ENCODE results near the gene OR2T11.
"Not testable (repeated sequence)": the region's sequence is repeated elsewhere in the genome, so short reads cannot be mapped to it uniquely, and the experiment has no call there.

OR2T11 gene, protein sequence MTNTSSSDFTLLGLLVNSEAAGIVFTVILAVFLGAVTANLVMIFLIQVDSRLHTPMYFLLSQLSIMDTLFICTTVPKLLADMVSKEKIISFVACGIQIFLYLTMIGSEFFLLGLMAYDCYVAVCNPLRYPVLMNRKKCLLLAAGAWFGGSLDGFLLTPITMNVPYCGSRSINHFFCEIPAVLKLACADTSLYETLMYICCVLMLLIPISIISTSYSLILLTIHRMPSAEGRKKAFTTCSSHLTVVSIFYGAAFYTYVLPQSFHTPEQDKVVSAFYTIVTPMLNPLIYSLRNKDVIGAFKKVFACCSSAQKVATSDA

GRCh38 chr1:248634991-248635390 lies at the start of gene OR2T11:
OR2T11 (minus strand) TSS chr1:248635091; CDS start chr1:248627128, 7,963 bp downstream.
- not testable (repeated sequence) for DNase-seq (ENCODE audit: low read depth in 2 of 2, low spot score in 1 of 2)

DNA sequence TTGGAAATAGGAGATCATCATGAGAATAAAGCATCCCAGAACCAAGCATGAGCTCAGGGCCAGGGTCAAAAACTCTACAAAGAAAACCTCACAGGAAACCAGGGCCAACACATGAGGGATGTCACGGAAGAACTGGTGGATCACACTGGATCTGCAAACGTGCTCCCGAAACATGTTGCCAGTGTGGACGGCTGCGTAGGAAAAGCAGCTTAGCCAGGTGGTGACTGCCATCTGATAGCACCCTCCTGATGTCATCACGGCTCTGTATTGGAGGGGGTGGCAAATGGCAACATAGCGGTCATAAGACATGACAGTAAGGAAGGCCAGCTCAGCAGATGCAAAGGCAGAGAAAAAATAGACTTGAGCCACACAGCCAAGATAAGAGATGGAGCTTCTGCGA lies 46.8 kb upstream of the OR2T11 start:
- no peak for DNase-seq (ENCODE audit: low read depth in 2 of 2, low spot score in 1 of 2)

GRCh38 chr1:248670003-248670402 lies 35.1 kb upstream of the OR2T11 start:
- no peak for DNase-seq (ENCODE audit: low read depth in 2 of 2, low spot score in 1 of 2)

- DNase-seq (ENCODE audit: low read depth in 2 of 2, low spot score in 1 of 2), result not testable (repeated sequence)
These were observed 28.8 kb upstream of the OR2T11 start for GRCh38 chr1:248663453-248664328.

DNA sequence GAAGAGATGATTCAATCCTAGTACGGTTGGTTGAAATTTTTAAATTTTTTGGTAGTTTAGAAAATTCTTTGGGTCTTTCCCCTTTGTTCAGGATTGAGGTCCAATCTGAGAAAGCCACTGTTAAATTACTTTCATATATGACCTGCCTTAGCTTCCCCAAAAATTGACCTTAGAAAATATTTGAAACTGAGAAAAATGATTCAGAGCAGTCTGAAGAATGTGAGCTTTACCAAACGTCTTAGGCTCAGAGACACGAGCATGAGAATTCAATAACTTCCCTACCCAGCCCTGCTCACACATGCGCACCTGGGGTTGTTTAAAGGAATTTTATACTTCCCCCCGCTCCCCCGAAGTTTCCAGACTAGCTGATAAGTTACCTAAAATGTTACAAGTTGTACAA lies 21.9 kb upstream of the OR2T11 start:
- DNase-seq (ENCODE audit: low read depth in 2 of 2, low spot score in 1 of 2), result not testable (repeated sequence)

GRCh38 chr1:248655354-248655753 lies 20.5 kb upstream of the OR2T11 start, which contains the start of gene OR2T27:
OR2T27 (minus strand) TSS chr1:248655528; CDS start chr1:248650884, 4,644 bp downstream.
- not testable (repeated sequence) for DNase-seq (ENCODE audit: low read depth in 2 of 2, low spot score in 1 of 2)

GRCh38 chr1:248648770-248649536 lies 14.1 kb upstream of the OR2T11 start:
- DNase-seq (ENCODE audit: low read depth in 2 of 2, low spot score in 1 of 2), result not testable (repeated sequence)

- not testable (repeated sequence) for DNase-seq (ENCODE audit: low read depth in 2 of 2, low spot score in 1 of 2)
These were observed 10.3 kb upstream of the OR2T11 start, which contains the start of gene OR2T35 for GRCh38 chr1:248645178-248645577. OR2T35 (minus strand) TSS chr1:248645278; CDS start chr1:248639258, 6,020 bp downstream.

DNA sequence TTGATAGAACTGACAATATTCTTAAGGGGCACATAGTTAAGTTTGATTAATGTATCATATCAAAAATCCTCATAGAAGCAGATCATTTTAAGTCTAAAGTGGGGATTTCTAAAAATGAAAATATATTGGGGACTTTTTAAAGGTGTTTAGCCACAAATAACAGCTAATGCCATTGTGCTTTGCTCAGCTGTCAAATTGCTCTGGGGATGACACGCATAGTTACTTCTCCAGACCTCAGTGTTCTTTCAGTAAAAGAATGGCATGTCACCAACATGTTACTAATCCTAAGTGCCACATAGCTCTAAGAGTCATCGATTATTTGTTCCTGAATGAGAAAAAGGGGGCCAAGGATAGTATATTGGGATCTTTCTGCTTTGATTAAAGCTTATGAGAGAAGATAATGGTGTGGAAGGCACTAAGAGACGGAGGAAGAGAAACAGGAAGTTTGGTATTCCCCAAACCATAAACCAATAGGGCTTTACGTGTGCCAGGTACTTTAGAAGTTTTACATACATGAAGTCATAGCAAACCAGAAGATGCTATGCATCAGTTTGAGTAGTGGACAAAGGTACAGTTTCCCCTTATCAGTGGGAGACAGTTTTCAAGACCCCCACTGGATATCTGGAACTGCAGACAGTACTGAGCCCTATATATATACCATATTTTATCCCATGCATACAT lies 8.2 kb upstream of the OR2T11 start:
- DNase-seq (ENCODE audit: low read depth in 2 of 2, low spot score in 1 of 2), result not testable (repeated sequence)

DNA sequence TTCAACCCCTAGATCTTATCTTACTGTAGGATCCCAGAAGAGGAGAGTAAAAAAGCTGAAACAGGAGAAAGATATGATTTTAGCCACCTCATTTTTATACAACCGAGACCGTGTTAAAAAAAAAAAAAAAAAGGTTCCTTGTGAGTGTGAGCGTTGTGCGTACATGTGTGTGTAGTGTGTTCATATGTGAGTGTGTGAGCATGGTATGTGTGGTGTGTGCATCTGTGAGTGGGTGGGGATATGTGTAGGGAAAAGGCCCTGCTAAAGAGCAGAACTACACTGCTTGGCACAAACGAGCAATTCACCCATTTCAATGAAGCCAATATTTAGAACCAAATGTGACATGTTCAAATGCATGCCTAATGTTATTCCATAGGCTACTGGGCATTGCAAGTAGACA lies 6.7 kb upstream of the OR2T11 start:
- not testable (repeated sequence) for DNase-seq (ENCODE audit: low read depth in 2 of 2, low spot score in 1 of 2)

GRCh38 chr1:248640906-248641305 lies 6.0 kb upstream of the OR2T11 start:
- not testable (repeated sequence) for DNase-seq (ENCODE audit: low read depth in 2 of 2, low spot score in 1 of 2)

DNA sequence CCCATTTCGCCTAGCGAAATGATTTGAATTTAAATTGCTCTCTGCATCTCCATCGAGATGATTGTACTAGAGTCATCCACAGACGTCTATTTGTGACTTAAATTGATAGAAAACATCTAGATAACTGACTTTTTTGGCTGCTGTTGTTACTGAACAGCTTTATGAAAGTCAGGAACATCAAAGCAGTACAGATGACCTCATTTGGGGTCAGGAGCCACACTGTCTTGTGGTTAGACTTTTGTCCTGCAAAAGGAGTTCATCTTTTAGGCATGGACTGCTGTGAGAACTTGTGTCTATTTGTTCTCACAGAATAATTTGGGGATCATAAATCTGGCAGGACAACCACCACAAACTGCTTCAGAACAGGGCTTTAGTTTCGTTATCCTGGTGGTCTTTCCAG lies 4.8 kb upstream of the OR2T11 start:
- DNase-seq (ENCODE audit: low read depth in 2 of 2, low spot score in 1 of 2), result not testable (repeated sequence)

DNA sequence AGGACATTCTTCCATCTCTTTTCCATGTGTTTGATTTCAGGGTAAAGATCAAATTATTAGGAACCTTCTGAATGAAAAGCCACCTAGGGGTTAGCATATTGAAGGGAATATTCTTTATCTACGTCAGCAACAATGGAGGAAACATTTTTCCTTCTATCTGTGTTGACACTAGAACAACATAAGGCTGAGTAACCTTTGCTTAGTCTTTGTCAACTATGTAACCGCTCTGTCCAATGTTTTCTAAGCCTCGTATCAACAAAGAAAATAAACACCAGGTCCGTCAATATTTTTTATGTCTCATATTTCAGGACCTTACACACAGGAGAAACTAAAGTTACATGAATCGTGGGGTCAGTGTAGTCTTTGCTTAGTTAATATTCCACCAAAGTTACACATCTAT lies 1.7 kb upstream of the OR2T11 start:
- DNase-seq (ENCODE audit: low read depth in 2 of 2, low spot score in 1 of 2), result not testable (repeated sequence)

- DNase-seq (ENCODE audit: low read depth in 2 of 2, low spot score in 1 of 2), result no peak
These were observed 3.4 kb downstream of the OR2T11 start for GRCh38 chr1:248631354-248632008.

- no peak for DNase-seq (ENCODE audit: low read depth in 2 of 2, low spot score in 1 of 2)
These were observed 4.3 kb downstream of the OR2T11 start for GRCh38 chr1:248630551-248630950.

GRCh38 chr1:248627971-248628844 lies 6.7 kb downstream of the OR2T11 start:
- no peak for DNase-seq (ENCODE audit: low read depth in 2 of 2, low spot score in 1 of 2)

DNA sequence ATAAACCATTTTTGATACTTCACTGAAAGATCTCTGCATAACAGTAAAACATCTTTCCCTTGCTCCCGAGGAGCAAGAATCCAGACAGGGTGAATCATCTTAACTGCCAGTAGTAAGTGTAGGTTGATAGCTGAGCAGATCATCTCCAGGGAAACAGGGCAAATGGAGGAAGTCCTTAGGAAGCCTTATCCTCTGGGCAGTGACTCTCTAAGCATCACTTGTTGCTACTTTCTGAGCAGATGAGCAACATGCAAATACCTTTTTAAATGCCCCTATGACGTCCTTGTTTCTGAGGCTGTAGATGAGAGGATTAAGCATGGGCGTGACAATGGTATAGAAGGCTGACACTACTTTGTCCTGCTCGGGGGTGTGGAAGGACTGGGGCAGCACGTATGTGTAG lies 8.9 kb downstream of the OR2T11 start:
- DNase-seq (ENCODE audit: low read depth in 2 of 2, low spot score in 1 of 2), result no peak

DNA sequence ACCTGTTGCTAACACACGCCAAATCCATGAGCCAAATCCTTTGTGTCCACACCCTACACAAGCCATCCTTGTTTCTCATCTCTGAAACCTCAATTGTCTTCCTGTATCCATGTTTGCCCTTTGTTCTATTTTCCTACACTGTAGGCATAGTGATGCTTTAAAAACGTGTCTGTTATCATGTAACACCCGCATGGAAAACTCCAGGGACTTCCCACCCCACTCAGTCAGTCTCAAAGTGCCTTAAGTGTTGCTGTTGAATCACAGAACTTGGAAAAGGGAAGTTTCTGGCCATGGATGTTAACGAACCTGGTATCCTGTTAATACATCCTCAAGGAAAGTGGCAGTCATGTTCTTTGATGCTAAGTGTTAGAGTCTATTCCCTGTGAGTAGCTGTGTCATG lies 9.7 kb downstream of the OR2T11 start:
- DNase-seq (ENCODE audit: low read depth in 2 of 2, low spot score in 1 of 2), result no peak

GRCh38 chr1:248622570-248623001 lies 12.3 kb downstream of the OR2T11 start:
- DNase-seq (ENCODE audit: low read depth in 2 of 2, low spot score in 1 of 2), result no peak
